Measurements from ENCODE around the gene CPNE8. TPM values are rescaled to one million over a fixed set of nuclear protein-coding genes. Genes with fewer than 3 reads are reported as not detected.

Gene CPNE8
- total and polyA plus RNA-seq, 10 of the 15 experiments (the other 5 are each of a cell fraction or from before 2014, with no cell fraction given), result 11.3 to 38.4 (median 18.9) TPM

DNA sequence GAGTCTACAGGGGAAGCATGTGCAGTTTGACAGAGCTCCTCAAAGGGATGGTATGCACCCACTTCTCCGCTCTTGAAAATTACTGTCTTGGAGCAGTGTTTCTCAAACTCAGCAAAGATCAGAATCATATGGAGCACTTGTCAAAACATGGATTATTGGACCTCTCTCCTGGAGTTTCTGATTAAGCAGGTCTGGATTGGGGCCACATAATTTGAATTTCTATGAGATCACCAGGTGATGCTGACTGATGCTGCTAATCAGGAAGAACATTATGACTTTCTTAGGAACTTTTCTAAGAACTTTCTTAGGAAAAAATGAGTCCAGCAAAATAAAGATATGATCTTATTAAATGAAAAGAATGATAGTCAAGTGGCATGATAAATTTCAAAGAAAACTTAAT, 144.3 kb downstream of the CPNE8 start:
- no peaks in the 10 kb centered on the region for H4K20me1 ChIP-seq (ENCODE audit: control insufficient read depth, insufficient read depth)
- no peak overlapping the region for H3K4me2 ChIP-seq (ENCODE audit: control insufficient read depth, insufficient read depth)
- ChIA-PET SMC1A (ENCODE audit: uncharacterized antibody, unreplicated experiment) (no interaction called here), CTCF (no interaction called here), RAD21 (ENCODE audit: unreplicated experiment) (no interaction called here), POLR2A (no interaction called here)
- no peak for ATAC-seq
- no peak overlapping the region for H3K9ac ChIP-seq (ENCODE audit: control insufficient read depth, insufficient read depth, low read length)
- no peaks in the 10 kb centered on the region for H3K27me3 ChIP-seq (replicated peaks in 1 of 2; ENCODE audit: control insufficient read depth in 2 of 2, insufficient read depth in 2 of 2, low read length in 1 of 2)
- WGBS (ENCODE audit: insufficient coverage, insufficient replicate concordance, low lambda C conversion rate, missing lambda C conversion rate), result 100% methylated on average over 1 of the region's 1 CpG
- no peak overlapping the region for H3K27ac ChIP-seq (ENCODE audit: control insufficient read depth, insufficient read depth)
- H3K9me3 ChIP-seq (replicated peaks; ENCODE audit: control insufficient read depth, insufficient read depth, low read length), result no peaks in the 10 kb centered on the region; the same call in 2 of the 3 replicates
- in situ Hi-C loops (cut with MboI), result no loop called here
- BruUV-seq (replicated peaks), result no TSS peak
- H3K36me3 ChIP-seq (ENCODE audit: control insufficient read depth in 2 of 2, insufficient read depth in 2 of 2, low read length in 1 of 2), result peaks cover 0 to 1% of the 10 kb centered on the region in 2 experiments; a peak in 3 of 4 replicates
- no peaks in the 10 kb centered on the region for H3K79me2 ChIP-seq (ENCODE audit: control insufficient read depth, insufficient read depth, low read length)
- no peak overlapping the region for H3K4me3 ChIP-seq
- TF ChIP-seq EED (IDR thresholded peaks at IDR 0.05; ENCODE audit: low read depth) (no peak), NBN (IDR thresholded peaks at IDR 0.05) (no peak), PML (IDR thresholded peaks at IDR 0.05; ENCODE audit: low read length) (no peak), CHD4 (IDR thresholded peaks at IDR 0.05) (no peak)
- TF ChIP-seq, protein P1, sequence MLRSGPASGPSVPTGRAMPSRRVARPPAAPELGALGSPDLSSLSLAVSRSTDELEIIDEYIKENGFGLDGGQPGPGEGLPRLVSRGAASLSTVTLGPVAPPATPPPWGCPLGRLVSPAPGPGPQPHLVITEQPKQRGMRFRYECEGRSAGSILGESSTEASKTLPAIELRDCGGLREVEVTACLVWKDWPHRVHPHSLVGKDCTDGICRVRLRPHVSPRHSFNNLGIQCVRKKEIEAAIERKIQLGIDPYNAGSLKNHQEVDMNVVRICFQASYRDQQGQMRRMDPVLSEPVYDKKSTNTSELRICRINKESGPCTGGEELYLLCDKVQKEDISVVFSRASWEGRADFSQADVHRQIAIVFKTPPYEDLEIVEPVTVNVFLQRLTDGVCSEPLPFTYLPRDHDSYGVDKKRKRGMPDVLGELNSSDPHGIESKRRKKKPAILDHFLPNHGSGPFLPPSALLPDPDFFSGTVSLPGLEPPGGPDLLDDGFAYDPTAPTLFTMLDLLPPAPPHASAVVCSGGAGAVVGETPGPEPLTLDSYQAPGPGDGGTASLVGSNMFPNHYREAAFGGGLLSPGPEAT (IDR thresholded peaks at IDR 0.05; ENCODE audit: low read depth), result no peak
- DNase-seq (ENCODE audit: low read depth, low spot score), result no peak
- no peak for FAIRE-seq
- intact Hi-C loops (cut with micrococcal nuclease; ENCODE audit: unreplicated experiment), result no loop called here
- no peak overlapping the region for H2AFZ ChIP-seq (ENCODE audit: control insufficient read depth, low read depth, low read length)
- no peaks in the 10 kb centered on the region for H3K4me1 ChIP-seq (ENCODE audit: control insufficient read depth, insufficient read depth, low read length)

DNA sequence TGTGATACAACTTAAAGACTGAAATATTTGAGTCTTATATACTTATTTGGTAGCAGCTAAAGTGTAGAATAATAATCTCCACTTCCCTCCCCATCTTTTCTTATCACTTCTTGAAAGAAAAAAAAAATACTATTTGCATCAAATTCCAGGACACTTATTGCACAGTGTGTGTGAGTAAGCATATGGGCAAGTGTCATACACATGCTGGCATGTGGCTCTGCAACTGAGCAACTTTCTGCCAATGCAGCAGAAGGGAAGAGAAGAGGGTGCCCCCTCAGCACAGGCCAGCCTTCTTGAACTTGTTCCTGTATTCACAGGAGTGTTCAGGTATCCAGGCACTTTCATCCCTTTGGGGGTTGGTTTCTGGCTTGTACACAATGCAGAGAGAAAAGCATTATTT, 145.8 kb downstream of the CPNE8 start:
- TF ChIP-seq KAT2A (conservative IDR thresholded peaks at IDR 0.05; ENCODE audit: control insufficient read depth, low read depth, low read length), result no peak
- TF ChIP-seq TAF1 (IDR thresholded peaks at IDR 0.05; ENCODE audit: borderline replicate concordance, low read depth, low read length), result no peak
- TF ChIP-seq ZSCAN29 (IDR thresholded peaks at IDR 0.05), result no peak
- no peak for TF ChIP-seq MYC (IDR thresholded peaks at IDR 0.05; ENCODE audit: insufficient read depth, insufficient read length, insufficient replicate concordance, low read length, severe bottlenecking)
- TF ChIP-seq, protein P2, sequence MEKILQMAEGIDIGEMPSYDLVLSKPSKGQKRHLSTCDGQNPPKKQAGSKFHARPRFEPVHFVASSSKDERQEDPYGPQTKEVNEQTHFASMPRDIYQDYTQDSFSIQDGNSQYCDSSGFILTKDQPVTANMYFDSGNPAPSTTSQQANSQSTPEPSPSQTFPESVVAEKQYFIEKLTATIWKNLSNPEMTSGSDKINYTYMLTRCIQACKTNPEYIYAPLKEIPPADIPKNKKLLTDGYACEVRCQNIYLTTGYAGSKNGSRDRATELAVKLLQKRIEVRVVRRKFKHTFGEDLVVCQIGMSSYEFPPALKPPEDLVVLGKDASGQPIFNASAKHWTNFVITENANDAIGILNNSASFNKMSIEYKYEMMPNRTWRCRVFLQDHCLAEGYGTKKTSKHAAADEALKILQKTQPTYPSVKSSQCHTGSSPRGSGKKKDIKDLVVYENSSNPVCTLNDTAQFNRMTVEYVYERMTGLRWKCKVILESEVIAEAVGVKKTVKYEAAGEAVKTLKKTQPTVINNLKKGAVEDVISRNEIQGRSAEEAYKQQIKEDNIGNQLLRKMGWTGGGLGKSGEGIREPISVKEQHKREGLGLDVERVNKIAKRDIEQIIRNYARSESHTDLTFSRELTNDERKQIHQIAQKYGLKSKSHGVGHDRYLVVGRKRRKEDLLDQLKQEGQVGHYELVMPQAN (conservative IDR thresholded peaks at IDR 0.05), result no peak
- TF ChIP-seq ETV6 (conservative IDR thresholded peaks at IDR 0.05 in 1 of 2, IDR thresholded peaks at IDR 0.05 in 1 of 2; ENCODE audit: borderline replicate concordance in 1 of 2, low read depth in 1 of 2), result no peak
- ATAC-seq (no peak), DNase-seq (ENCODE audit: low read depth, low spot score) (no peak), FAIRE-seq (no peak)
- POLR2A ChIA-PET, result no interaction called here
- Histone ChIP-seq H3K36me3 (ENCODE audit: control insufficient read depth in 2 of 2, insufficient read depth in 2 of 2, low read length in 1 of 2) (peaks cover 0 to 1% of the 10 kb centered on the region in 2 experiments; a peak in 3 of 4 replicates), H3K4me2 (ENCODE audit: control insufficient read depth, insufficient read depth) (no peak overlapping the region), H4K20me1 (ENCODE audit: control insufficient read depth, insufficient read depth) (no peaks in the 10 kb centered on the region), H2AFZ (ENCODE audit: control insufficient read depth, low read depth, low read length) (no peak overlapping the region), H3K9ac (ENCODE audit: control insufficient read depth, insufficient read depth, low read length) (no peak overlapping the region), H3K27me3 (replicated peaks in 1 of 2; ENCODE audit: control insufficient read depth in 2 of 2, insufficient read depth in 2 of 2, low read length in 1 of 2) (no peaks in the 10 kb centered on the region), H3K4me1 (ENCODE audit: control insufficient read depth, insufficient read depth, low read length) (no peaks in the 10 kb centered on the region), H3K9me3 (replicated peaks; ENCODE audit: control insufficient read depth, insufficient read depth, low read length) (no peaks in the 10 kb centered on the region), H3K27ac (ENCODE audit: control insufficient read depth, insufficient read depth) (no peak overlapping the region), H3K4me3 (no peak overlapping the region), H3K79me2 (ENCODE audit: control insufficient read depth, insufficient read depth, low read length) (no peaks in the 10 kb centered on the region)
- SMC1A ChIA-PET (ENCODE audit: uncharacterized antibody, unreplicated experiment), result interaction anchor here (0.7 to 1.5 kb wide), 5 partner anchors 8 to 443 kb away, joined by 3 to 4 read pairs (median 3); no protein-coding TSS in a partner anchor
- RAD21 ChIA-PET (ENCODE audit: unreplicated experiment), result interaction anchor here (0.9 kb wide), 1 partner anchor 123 kb away, joined by 3 read pairs; no protein-coding TSS in a partner anchor
- intact Hi-C loops (cut with micrococcal nuclease; ENCODE audit: unreplicated experiment), result no loop called here
- CTCF ChIA-PET, result no interaction called here
- BruUV-seq (replicated peaks), result no TSS peak
- in situ Hi-C loops (cut with MboI), result no loop called here
